ENCODE data around the gene ARPC5L. TPM values are rescaled to one million over a fixed set of nuclear protein-coding genes. Genes with fewer than 3 reads are reported as not detected.

ARPC5L gene
- total and polyA plus RNA-seq, 2 of the 13 experiments (the other 11 are each of a cell fraction or from before 2014, with no cell fraction given) = 29.9 to 33.8 TPM

GRCh38 chr9:124897570-124898460 lies 35.9 kb downstream of the ARPC5L start (continued):
- TF ChIP-seq AFF4 (CRISPR knock-in tag; IDR thresholded peaks at IDR 0.05) = no peak
- TF ChIP-seq TEAD3 (CRISPR knock-in tag; optimal IDR thresholded peaks at IDR 0.05; ENCODE audit: borderline replicate concordance) = peak; percentile 92
- peak; percentile 32; the same call in 1 of the 2 replicates for TF ChIP-seq FOXK1 (CRISPR knock-in tag; IDR thresholded peaks at IDR 0.05; ENCODE audit: borderline replicate concordance, low read depth)
- TF ChIP-seq ZNF282 (IDR thresholded peaks at IDR 0.05; ENCODE audit: partially characterized antibody) = no peak
- TF ChIP-seq XBP1 (CRISPR knock-in tag; IDR thresholded peaks at IDR 0.05) = no peak
- TF ChIP-seq ZNF710 (CRISPR knock-in tag; IDR thresholded peaks at IDR 0.05; ENCODE audit: borderline replicate concordance) = peak; percentile 51; the same call in 1 of the 2 replicates
- peak; percentile 49; the same call in 1 of the 2 replicates for TF ChIP-seq ZNF350 (CRISPR knock-in tag; IDR thresholded peaks at IDR 0.05; ENCODE audit: borderline replicate concordance, low read depth)
- TF ChIP-seq ZNF333 (CRISPR knock-in tag; IDR thresholded peaks at IDR 0.05; ENCODE audit: borderline replicate concordance) = no peak
- TF ChIP-seq NCOR1 (IDR thresholded peaks at IDR 0.05; ENCODE audit: borderline replicate concordance, low read length) = peak; percentile 77; the same call in 1 of the 2 replicates
- TF ChIP-seq ZNF781 (CRISPR knock-in tag; IDR thresholded peaks at IDR 0.05; ENCODE audit: borderline replicate concordance, not compliant biosample characterization) = no peak
- no peak for TF ChIP-seq STAT5B (CRISPR knock-in tag; IDR thresholded peaks at IDR 0.05)
- TF ChIP-seq SNAPC4 (CRISPR knock-in tag; IDR thresholded peaks at IDR 0.05) = no peak
- 0 out of 2 replicates have a peak, but pooled peaks have one; percentile 25 for TF ChIP-seq ZMYM2 (CRISPR knock-in tag; IDR thresholded peaks at IDR 0.05)
- no peak for TF ChIP-seq FIP1L1 (IDR thresholded peaks at IDR 0.05; ENCODE audit: borderline replicate concordance, insufficient read depth, low read depth, low read length)
- TF ChIP-seq ZNF569 (CRISPR knock-in tag; IDR thresholded peaks at IDR 0.05; ENCODE audit: borderline replicate concordance) = no peak
- TF ChIP-seq ZSCAN9 (CRISPR knock-in tag; IDR thresholded peaks at IDR 0.05; ENCODE audit: borderline replicate concordance) = peak; percentile 44; the same call in 1 of the 2 replicates
- peak; percentile 57; the same call in 1 of the 2 replicates for TF ChIP-seq BCL6 (CRISPR knock-in tag; IDR thresholded peaks at IDR 0.05)
